Body of pancreas (tissue), 4 donors: ENCODE measurements around the gene BAHCC1.

Source experiments
- CTCF ChIP-seq, 7 experiments: fragments of 450-650 bp in 4 of 7; fragments of 200-600 bp in 3 of 7; sonication (generic) in 3 of 7; IDR thresholded peaks; one replicate each; pipeline ENCODE4 v1.5.1; 2016 to 2019; ENCODE audit warnings: antibody characterized with exemption in 7 of 7
- POLR2A ChIP-seq, 3 donors: fragments of 450-650 bp; IDR thresholded peaks; one replicate each; pipeline ENCODE4 v1.6.1; 2016; ENCODE audit warnings: antibody characterized with exemption in 3 of 3, mild to moderate bottlenecking in 2 of 3

GRCh38 chr17:81457917-81458555, 62.8 kb downstream of the BAHCC1 start:
- no peak for TF ChIP-seq CTCF (IDR thresholded peaks at IDR 0.05)
- no peak for TF ChIP-seq POLR2A (IDR thresholded peaks at IDR 0.05)
